Hematopoietic multipotent progenitor cell treated with erythropoietin and hydrocortisone succinate and interleukin-3 and kit ligand, for 8 days (in vitro differentiated cells): ENCODE data around the gene LONP1.

ENCODE experiments used
- DNase-seq: peaks from one replicate; pipeline ENCODE4 v3.0.0-alpha.2; 2015

Gene LONP1

GRCh38 chr19:5643060-5643459 is 76.9 kb downstream of the LONP1 start:
- DNase-seq, result no peak

- no peak for DNase-seq
Observed at GRCh38 chr19:5642204-5642603, 77.7 kb downstream of the LONP1 start.
